ENCODE results near the gene PLCH2.
A peak's percentile ranks its signal among the peaks of the same experiment; 100 is the strongest.

Gene PLCH2

GRCh38 chr1:2538872-2539271 lies 62.8 kb downstream of the PLCH2 start:
- no peak for TF ChIP-seq CTCF (IDR thresholded peaks at IDR 0.05; ENCODE audit: low read depth, low read length, missing control alignments)
- H3K4me3 ChIP-seq (replicated peaks; ENCODE audit: low read depth, low read length) = no peak overlapping the region
- DNase-seq (ENCODE audit: extremely low read depth, low read depth) = no peak

GRCh38 chr1:2539312-2539907 lies 63.3 kb downstream of the PLCH2 start:
- TF ChIP-seq CTCF (IDR thresholded peaks at IDR 0.05; ENCODE audit: low read depth, low read length, missing control alignments) = peak; percentile 33
- no peak for DNase-seq (ENCODE audit: extremely low read depth, low read depth)

GRCh38 chr1:2540816-2541492 lies 64.9 kb downstream of the PLCH2 start:
- H3K4me3 ChIP-seq (replicated peaks; ENCODE audit: low read depth, low read length) = no peak overlapping the region
- DNase-seq (ENCODE audit: extremely low read depth, low read depth) = no peak
- TF ChIP-seq CTCF (IDR thresholded peaks at IDR 0.05; ENCODE audit: low read depth, low read length, missing control alignments) = no peak

More at GRCh38 chr1:2539312-2539907, 63.3 kb downstream of the PLCH2 start:
- H3K4me3 ChIP-seq (replicated peaks; ENCODE audit: low read depth, low read length) = no peak overlapping the region

- TF ChIP-seq CTCF (IDR thresholded peaks at IDR 0.05; ENCODE audit: low read depth, low read length, missing control alignments) = no peak
- DNase-seq (ENCODE audit: extremely low read depth, low read depth) = no peak
- H3K4me3 ChIP-seq (replicated peaks; ENCODE audit: low read depth, low read length) = no peak overlapping the region
Observed at GRCh38 chr1:2541619-2542245, 65.6 kb downstream of the PLCH2 start.

- no peak for DNase-seq (ENCODE audit: extremely low read depth, low read depth)
- TF ChIP-seq CTCF (IDR thresholded peaks at IDR 0.05; ENCODE audit: low read depth, low read length, missing control alignments) = no peak
- H3K4me3 ChIP-seq (replicated peaks; ENCODE audit: low read depth, low read length) = no peak overlapping the region
Observed at GRCh38 chr1:2542246-2542915, 66.3 kb downstream of the PLCH2 start.

GRCh38 chr1:2543543-2544092 lies 67.5 kb downstream of the PLCH2 start:
- H3K4me3 ChIP-seq (replicated peaks; ENCODE audit: low read depth, low read length) = no peak overlapping the region
- DNase-seq (ENCODE audit: extremely low read depth, low read depth) = no peak
- no peak for TF ChIP-seq CTCF (IDR thresholded peaks at IDR 0.05; ENCODE audit: low read depth, low read length, missing control alignments)
